IPS-15b (cell line): ENCODE measurements around the gene TPP1.

ENCODE experiments used
- H3K27me3 ChIP-seq: one replicate; pipeline ENCODE4 v1.6.1; 2013; ENCODE audit warnings: low read length; ENCODE audit not compliant: control insufficient read depth, insufficient read depth
- H3K36me3 ChIP-seq: one replicate; pipeline ENCODE4 v1.6.1; 2013; ENCODE audit warnings: low read length; ENCODE audit not compliant: control insufficient read depth, insufficient read depth
- H3K4me1 ChIP-seq: one replicate; pipeline ENCODE4 v1.6.1; 2013; ENCODE audit warnings: mild to moderate bottlenecking, low read length; ENCODE audit not compliant: control insufficient read depth, insufficient read depth
- H3K4me3 ChIP-seq: one replicate; pipeline ENCODE4 v1.5.1; 2013; ENCODE audit warnings: low read depth, low read length
- H3K9ac ChIP-seq: one replicate; pipeline ENCODE4 v1.6.1; 2013; ENCODE audit warnings: low read depth, mild to moderate bottlenecking, low read length
- H3K9me3 ChIP-seq: one replicate; pipeline ENCODE4 v1.6.1; 2013; ENCODE audit warnings: mild to moderate bottlenecking, low read length; ENCODE audit not compliant: control insufficient read depth, insufficient read depth

The TPP1 gene

DNA sequence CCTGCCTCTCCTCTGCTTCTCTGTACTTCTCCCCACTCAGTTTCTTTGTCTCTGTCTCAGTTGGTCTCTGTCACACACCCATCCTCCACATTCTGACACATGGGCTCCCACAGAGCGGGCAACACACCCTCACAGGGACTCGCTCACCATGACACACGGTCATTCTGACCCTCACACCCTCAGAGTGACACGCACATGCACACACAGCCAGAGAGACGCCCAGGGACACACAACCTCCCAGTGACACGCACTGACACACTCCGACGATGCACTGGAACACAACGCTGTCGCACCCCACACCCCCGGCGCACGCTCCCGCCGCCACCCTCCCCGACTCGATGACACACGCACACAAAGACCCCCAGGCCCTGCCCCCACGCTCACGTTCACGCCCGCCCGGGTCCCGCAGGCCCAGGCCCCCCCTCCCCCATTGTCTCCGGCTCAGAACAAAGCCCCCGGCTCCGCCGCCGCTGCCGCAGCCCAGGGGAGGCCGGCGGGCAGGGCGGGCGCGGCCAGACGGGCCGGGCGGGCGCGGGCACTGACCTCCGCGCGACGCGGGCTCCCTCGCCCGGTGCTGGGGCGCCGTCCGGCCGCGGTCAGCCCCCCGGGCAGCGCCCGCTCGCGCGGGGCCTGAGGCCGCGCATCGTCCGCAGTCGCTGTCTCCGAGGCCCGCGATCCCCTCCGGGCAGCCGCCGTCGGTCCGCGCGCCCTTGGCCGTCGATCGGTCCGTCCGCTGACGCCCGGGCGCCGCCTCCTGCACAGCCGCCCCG is 36.0 kb upstream of the TPP1 start:
- Histone ChIP-seq H3K9ac (no peak overlapping the region), H3K4me3 (peak overlapping the region; percentile 60), H3K4me1 (peaks cover 15% of the 10 kb centered on the region), H3K27me3 (peaks cover 43% of the 10 kb centered on the region), H3K36me3 (no peaks in the 10 kb centered on the region), H3K9me3 (no peaks in the 10 kb centered on the region)

DNA sequence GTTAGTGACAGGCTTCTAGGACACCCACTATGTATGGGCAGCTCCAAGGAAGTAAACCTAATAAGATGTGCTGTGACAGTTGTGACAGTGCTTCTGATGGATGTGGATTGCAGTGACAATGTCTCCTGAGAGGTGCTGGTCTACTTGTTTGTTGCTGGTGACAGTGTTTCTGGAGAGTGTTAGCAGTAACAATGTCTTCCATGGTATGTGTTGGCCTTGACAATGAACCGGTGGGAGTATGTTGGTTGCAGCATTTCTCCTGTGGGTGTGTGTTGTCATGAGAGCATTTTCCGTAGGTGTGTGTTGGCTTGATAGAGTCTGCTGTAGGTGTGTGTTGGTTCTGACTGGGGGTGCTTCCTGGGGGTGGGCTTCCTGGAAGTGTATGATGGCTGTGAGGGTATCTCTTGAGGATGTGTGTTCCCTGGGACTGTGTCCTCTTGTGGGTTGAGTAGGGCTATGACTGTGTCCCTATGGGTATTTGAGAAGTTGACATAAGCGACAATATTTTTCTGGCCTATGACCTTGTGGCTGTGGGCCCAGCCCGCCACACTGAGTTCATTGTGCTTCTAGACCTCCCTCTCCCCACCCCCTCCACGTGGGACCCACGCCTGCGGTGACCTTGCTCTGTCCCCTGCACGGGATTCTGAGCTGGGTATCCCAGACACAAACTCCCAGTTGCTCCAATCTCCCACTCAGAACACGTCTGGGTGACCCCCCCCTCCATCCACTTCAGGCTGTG is 35.2 kb upstream of the TPP1 start:
- no peak overlapping the region for H3K9ac ChIP-seq
- no peaks in the 10 kb centered on the region for H3K36me3 ChIP-seq
- H3K4me1 ChIP-seq, result peaks cover 15% of the 10 kb centered on the region
- H3K27me3 ChIP-seq, result peaks cover 43% of the 10 kb centered on the region
- H3K4me3 ChIP-seq, result peak overlapping the region; percentile 60
- no peaks in the 10 kb centered on the region for H3K9me3 ChIP-seq

DNA sequence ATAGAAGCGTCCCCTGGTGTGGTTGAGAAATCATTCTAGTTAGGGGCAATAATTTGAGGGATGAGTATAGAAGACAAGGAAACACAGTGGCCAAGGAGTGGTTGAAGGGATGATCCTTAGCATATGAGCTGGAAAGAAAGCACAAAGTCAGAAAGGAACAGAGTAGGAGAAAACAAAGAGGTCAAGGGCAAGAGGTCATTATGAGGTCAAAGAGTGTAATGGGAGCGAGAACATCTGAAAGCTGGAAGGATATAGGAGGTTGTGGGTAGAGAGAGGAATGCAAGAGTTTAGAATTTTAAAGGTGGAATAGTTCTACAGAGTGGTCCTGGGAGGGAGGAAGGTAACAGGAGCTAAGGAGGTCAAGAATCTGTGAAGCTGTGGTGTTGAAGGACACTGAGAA is 34.4 kb upstream of the TPP1 start:
- peaks cover 43% of the 10 kb centered on the region for H3K27me3 ChIP-seq
- no peaks in the 10 kb centered on the region for H3K36me3 ChIP-seq

DNA sequence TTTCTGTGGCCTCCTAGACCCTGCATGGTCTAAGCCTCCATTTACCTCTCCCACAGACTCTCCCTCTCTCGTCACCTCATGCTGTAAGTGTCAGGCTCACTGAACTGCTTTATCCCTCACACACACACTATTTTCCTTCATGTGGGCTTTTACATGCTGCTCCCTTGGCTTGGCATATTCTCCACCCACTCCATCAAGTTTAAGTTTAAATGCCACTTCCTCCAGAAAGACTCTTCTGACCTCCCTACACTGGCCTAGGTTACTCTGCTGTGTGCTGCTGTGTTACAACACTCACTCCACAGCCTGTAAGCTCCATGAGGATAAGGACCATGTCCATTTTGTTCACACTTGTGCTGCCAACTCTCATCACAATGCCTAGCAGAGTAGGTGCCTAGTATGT is 33.9 kb upstream of the TPP1 start:
- H3K9me3 ChIP-seq, result no peaks in the 10 kb centered on the region
- no peak overlapping the region for H3K4me3 ChIP-seq
- H3K9ac ChIP-seq, result no peak overlapping the region
- H3K4me1 ChIP-seq, result peaks cover 15% of the 10 kb centered on the region
- peaks cover 39% of the 10 kb centered on the region for H3K27me3 ChIP-seq
- no peaks in the 10 kb centered on the region for H3K36me3 ChIP-seq

More for the DNA sequence above, 34.4 kb upstream of the TPP1 start:
- no peaks in the 10 kb centered on the region for H3K9me3 ChIP-seq
- peaks cover 15% of the 10 kb centered on the region for H3K4me1 ChIP-seq
- no peak overlapping the region for H3K9ac ChIP-seq
- no peak overlapping the region for H3K4me3 ChIP-seq

DNA sequence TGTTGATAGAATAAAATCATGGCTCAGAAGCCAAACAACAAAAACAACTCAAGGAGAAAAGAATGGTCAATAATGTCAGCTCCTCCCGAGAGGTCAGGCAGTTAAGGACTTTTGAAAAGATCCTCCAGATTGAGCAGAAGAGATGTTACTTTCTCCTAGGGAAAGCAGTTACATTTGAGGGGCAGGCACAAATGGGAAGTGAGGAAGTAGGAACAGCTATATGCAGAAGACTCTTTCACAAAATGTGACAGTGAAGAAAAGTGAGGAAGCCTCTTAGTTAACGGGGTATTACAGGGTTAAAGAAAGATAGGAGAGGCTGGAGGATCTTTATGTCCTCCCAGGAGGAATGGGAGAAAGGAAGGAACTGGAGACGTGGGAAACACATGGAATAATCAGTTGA is 33.0 kb upstream of the TPP1 start:
- peaks cover 16% of the 10 kb centered on the region for H3K4me1 ChIP-seq
- no peak overlapping the region for H3K9ac ChIP-seq
- H3K36me3 ChIP-seq, result no peaks in the 10 kb centered on the region
- no peak overlapping the region for H3K4me3 ChIP-seq
- H3K9me3 ChIP-seq, result no peaks in the 10 kb centered on the region
- H3K27me3 ChIP-seq, result peaks cover 30% of the 10 kb centered on the region

DNA sequence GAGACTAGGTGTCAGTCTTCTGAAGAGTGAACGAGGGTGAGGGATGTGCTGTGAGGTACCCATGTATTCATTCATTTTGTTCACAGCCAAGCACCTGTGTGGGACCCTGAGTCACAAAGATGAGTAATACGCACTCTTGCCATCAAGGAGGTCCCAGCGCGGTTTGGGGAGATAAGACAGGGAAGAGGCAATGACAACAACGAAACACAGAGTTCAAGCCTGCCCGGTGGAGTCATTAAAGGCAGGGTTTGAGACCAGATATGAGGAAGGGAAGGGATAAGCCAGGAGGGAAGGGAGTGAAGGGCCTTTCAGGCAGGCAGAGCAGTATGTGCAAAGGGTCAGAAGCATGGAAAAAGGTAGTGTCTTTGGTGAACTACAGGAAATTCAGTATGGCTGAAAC is 31.8 kb upstream of the TPP1 start:
- Histone ChIP-seq H3K27me3 (peaks cover 18% of the 10 kb centered on the region), H3K4me3 (no peak overlapping the region), H3K36me3 (no peaks in the 10 kb centered on the region), H3K9me3 (no peaks in the 10 kb centered on the region), H3K4me1 (peaks cover 15% of the 10 kb centered on the region), H3K9ac (no peak overlapping the region)

DNA sequence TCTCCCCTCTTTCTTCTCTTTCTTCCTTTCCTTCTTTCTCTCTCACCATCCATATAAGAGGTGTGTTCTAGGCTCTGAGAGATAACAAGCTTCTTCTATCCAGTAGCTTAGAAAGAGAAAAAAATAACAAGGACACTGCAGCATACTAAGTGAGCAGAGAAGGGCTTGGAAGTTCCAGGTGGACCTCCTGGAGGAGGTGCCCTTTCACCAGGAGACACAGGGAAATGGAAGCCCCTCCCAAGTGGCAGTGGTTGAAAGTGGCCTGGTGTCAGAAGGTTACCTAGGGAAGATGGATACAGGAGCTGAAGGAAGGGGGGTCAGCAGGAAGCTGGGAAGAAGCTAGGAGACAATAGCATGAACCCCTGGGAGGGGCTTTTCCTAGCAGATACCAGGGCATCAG is 30.9 kb upstream of the TPP1 start:
- H3K27me3 ChIP-seq, result peaks cover 17% of the 10 kb centered on the region
- H3K9ac ChIP-seq, result no peak overlapping the region
- no peaks in the 10 kb centered on the region for H3K36me3 ChIP-seq
- peaks cover 15% of the 10 kb centered on the region for H3K4me1 ChIP-seq
- H3K4me3 ChIP-seq, result no peak overlapping the region
- no peaks in the 10 kb centered on the region for H3K9me3 ChIP-seq

DNA sequence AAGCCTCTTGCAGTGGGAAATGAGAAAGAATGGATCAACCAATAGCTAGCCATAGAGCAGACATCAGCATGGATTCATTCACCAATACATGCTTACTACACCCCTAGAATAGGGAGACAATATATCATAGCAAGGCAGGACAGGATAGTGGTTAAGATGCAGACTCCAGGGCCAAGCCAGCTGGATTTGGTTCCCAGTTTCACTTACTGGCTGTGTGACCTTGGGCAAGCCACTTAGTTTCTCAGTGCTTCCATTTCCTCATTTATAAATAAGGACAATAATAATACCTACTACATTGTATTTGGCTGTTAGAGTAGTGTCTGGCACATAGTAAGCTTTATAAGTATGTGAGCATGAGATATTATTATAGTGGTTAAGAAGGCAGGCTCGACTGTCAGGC is 29.3 kb upstream of the TPP1 start:
- Histone ChIP-seq H3K9ac (no peak overlapping the region), H3K4me1 (peaks cover 7% of the 10 kb centered on the region), H3K9me3 (no peaks in the 10 kb centered on the region), H3K36me3 (no peaks in the 10 kb centered on the region), H3K27me3 (peaks cover 3% of the 10 kb centered on the region), H3K4me3 (no peak overlapping the region)

DNA sequence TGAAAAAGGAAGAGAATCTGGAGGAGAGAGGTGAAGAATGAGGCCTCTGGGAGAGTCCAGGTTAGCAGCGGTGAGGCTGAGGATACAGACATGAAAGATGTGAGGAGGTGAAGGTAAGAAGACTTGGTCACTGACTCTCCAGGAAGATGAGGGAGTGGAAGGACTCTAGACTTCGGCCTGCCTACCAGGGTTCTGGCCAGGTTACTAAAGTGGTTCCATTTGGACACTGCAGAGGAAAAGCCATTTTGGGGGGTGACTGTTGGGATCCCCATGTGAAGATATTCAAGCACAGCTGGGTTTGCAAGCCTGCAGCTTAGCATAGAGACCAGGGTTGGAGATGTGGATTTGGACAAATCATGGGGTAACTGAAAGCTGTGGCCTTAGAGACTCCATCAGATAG is 28.6 kb upstream of the TPP1 start:
- Histone ChIP-seq H3K9ac (no peak overlapping the region), H3K9me3 (no peaks in the 10 kb centered on the region), H3K27me3 (no peaks in the 10 kb centered on the region), H3K4me1 (peaks cover 7% of the 10 kb centered on the region), H3K36me3 (no peaks in the 10 kb centered on the region), H3K4me3 (no peak overlapping the region)

DNA sequence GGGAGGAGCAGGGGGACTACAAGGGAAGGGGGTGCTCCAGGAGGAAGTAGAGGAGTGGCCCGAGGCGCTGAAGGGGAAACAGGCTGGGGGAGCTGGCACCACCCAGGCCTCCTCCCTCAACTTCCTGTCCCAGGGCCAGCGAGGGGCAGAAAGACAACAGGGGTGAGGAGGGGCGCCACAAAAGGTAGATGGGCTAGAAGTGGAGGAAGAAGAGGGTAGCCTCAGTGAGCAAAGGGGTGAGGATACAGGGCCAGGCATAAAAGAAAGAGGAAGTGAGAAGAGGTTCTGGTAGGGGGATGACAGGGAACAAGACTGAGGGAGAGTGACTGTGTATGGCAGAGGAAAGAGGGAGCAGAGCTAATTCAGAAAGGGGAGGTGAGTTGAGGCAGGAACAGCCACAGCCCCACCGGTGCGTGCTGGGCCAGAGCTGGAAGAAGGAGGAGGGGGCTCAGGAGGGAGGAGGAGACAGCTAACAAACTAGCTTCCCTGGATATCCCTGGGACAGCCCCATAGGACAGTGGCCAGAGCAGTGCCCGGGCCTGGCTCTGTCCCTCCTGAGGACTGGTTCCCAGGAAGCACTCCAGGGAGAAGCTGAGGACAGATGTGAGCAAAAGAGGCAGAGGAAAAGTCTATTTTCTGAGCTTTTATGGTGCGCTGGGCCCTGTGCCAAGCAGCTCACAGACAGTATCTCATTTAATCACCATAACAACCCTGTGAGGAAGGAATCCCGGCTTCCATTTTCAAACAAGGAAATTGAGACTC is 27.9 kb upstream of the TPP1 start:
- Histone ChIP-seq H3K36me3 (no peaks in the 10 kb centered on the region), H3K4me3 (no peak overlapping the region), H3K9me3 (no peaks in the 10 kb centered on the region), H3K27me3 (no peaks in the 10 kb centered on the region), H3K4me1 (peaks cover 7% of the 10 kb centered on the region), H3K9ac (no peak overlapping the region)

DNA sequence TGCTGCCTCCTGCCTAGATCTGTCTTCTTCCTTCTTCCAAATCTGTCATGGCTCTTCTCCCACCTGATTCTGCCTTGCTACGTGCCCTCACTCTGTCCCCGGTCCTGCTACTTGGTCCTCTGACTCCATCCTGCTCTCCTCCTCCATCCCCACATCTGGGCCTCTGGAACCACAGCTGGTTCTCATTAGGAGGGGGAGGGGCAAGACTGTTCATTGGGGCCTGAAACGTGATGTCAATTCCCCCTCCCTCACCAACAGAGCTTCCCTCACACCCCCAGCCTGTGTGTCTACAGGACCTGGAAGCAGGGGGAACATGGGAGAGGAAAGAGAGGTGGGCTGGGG is 27.3 kb upstream of the TPP1 start:
- H3K9me3 ChIP-seq, result no peaks in the 10 kb centered on the region
- no peaks in the 10 kb centered on the region for H3K36me3 ChIP-seq
- H3K9ac ChIP-seq, result peak overlapping the region; percentile 17
- H3K4me1 ChIP-seq, result peaks cover 7% of the 10 kb centered on the region
- no peak overlapping the region for H3K4me3 ChIP-seq
- H3K27me3 ChIP-seq, result no peaks in the 10 kb centered on the region
